Heart left ventricle (tissue), 16 donors: Measurements from ENCODE around the gene ZNF423. TPM values are rescaled to one million over a fixed set of nuclear protein-coding genes. Genes with fewer than 3 reads are reported as not detected.

ENCODE experiments used
- ATAC-seq, 4 donors: fragments of 200-7000 bp; cut with Tn5 transposase; one replicate each; pipeline ENCODE4 v1.9.1; 2020 to 2022; ENCODE audit warnings: moderate library complexity in 4 of 4, mild to moderate bottlenecking in 3 of 4, moderate number of reproducible peaks in 1 of 4
- DNase-seq, 5 donors: peaks; one replicate each; pipeline ENCODE4 v3.0.0-alpha.2; 2020
- H3K27ac ChIP-seq, 12 donors: fragments of 200-600 bp; sonication (generic) in 4 of 12; one replicate each; pipeline versions ENCODE4 v1.5.0 to v1.8.0; 2016 to 2022; ENCODE audit warnings: mild to moderate bottlenecking in 2 of 12
- H3K27me3 ChIP-seq, 9 donors: fragments of 200-600 bp; sonication (generic) in 2 of 9; one replicate each; pipeline versions ENCODE4 v1.5.1 to v1.8.0; 2016 to 2022; ENCODE audit warnings: mild to moderate bottlenecking in 3 of 9
- H3K36me3 ChIP-seq, 9 donors: fragments of 200-600 bp; sonication (generic) in 2 of 9; one replicate each; pipeline versions ENCODE4 v1.5.0 to v1.8.0; 2018 to 2022; ENCODE audit warnings: mild to moderate bottlenecking in 2 of 9
- H3K4me1 ChIP-seq, 12 donors: fragments of 200-600 bp; sonication (generic) in 4 of 12; one replicate each; pipeline versions ENCODE4 v1.5.0 to v1.8.0; 2016 to 2022; ENCODE audit warnings: mild to moderate bottlenecking in 3 of 12
- H3K4me3 ChIP-seq, 12 donors: fragments of 200-600 bp; sonication (generic) in 4 of 12; one replicate each; pipeline versions ENCODE4 v1.5.0 to v1.8.0; 2017 to 2022; ENCODE audit warnings: mild to moderate bottlenecking in 9 of 12, moderate library complexity in 4 of 12
- H3K9me3 ChIP-seq, 12 donors: fragments of 200-600 bp; sonication (generic) in 4 of 12; one replicate each; pipeline versions ENCODE4 v1.5.0 to v1.8.0; 2016 to 2022; ENCODE audit warnings: mild to moderate bottlenecking in 1 of 12
- CTCF ChIP-seq, 12 donors: fragments of 200-600 bp; sonication (generic) in 4 of 12; IDR thresholded peaks; one replicate each; pipeline versions ENCODE4 v1.5.0 to v1.8.0; 2018 to 2022; ENCODE audit warnings: antibody characterized with exemption in 12 of 12, mild to moderate bottlenecking in 5 of 12
- POLR2A ChIP-seq, 2 donors: fragments of 450-650 bp; IDR thresholded peaks; one replicate each; pipeline ENCODE4 v1.6.1; 2017; ENCODE audit warnings: antibody characterized with exemption in 2 of 2, mild to moderate bottlenecking in 2 of 2, moderate library complexity in 2 of 2
- WGBS, 4 donors: extraction: QIAGEN DNeasy Blood & Tissue Kit in 2 of 4; methylation state at CpG; one replicate each; pipeline versions ENCODE4 v1.1.5 to v1.1.7; 2013 to 2018; 5-methylcytosine and 5-hydroxymethylcytosine counted together
- intact Hi-C, 10 donors: fragments of 100-400 bp; cut with DNase I; formaldehyde crosslinking; loops; one replicate each; pipeline versions ENCODE4 v1.11.1 to v1.14.2; 2022
- polyA plus RNA-seq, 2 donors: library from polyadenylated mRNA; stranded (reverse); fragments of 200-250 nt; gene quantifications; one replicate each; pipeline ENCODE4 v1.2.3, GENCODE V29; 2013
- total RNA-seq, 9 donors: library from RNA; depleted of rRNA in 2 of 9; stranded (reverse); fragments of >200 nt in 2 of 9; fragmentation: NEBNext Ultra II Directional in 3 of 9; extraction: Animal tissue kit (Norgen Biotek cat#: 25700) in 3 of 9; gene quantifications; one replicate each; pipeline versions ENCODE4 v1.1.0 to v1.2.4, GENCODE V29; 2016 to 2023
- donor health status: ischemic (EF 13 %, LVEDD 7.1; RV severe dilation, severe dysfunction).
- donor health status: healthy with polysubstance abuse.
- donor health status: DM: no; HTN: yes; CAD: no.
- donor health status: DM: no; HTN: no; CAD: no.
- donor health status: ischemic (EF 25% LVEDD 6.9; RV normal size, moderate dysfunction).
- donor health status: ischemic (EF 25% LVEDD 5.7; RV mildly dilated, moderate dysfunction).
- donor health status: healthy.
- donor health status: DM: yes; HTN: yes; CAD: no.
- donor health status: ischemic (EF 35%, LVEDD 5.7; RV mildly dilated, moderate dysfunction).
- donor health status: nonischemic (EF 11% LVEDD 7.7; RV severe dilation, severe dysfunction).
- donor health status: DM: yes; HTN: yes; CAD: no.
- donor health status: PGD.
- donor health status: ischemic (EF 29% LVEDD 5.4; RV normal size, mild dysfunction).
- donor health status: nonischemic (EF 23%, LVEDD 6.1; RV moderate dilation, normal function).

ZNF423 gene
- total and polyA plus RNA-seq, 11 donors = 1.8 to 10.4 (median 5.7) TPM

GRCh38 chr16:49776734-49777133 lies 79.2 kb downstream of the ZNF423 start:
- Histone ChIP-seq H3K27me3 (no peaks in the 10 kb centered on the region), H3K9me3 (no peaks in the 10 kb centered on the region), H3K4me3 (peak overlapping the region in 2 of 12 donors; percentile 3 to 28), H3K36me3 (no peaks in the 10 kb centered on the region), H3K4me1 (peaks cover 3 to 63% (median 32%) of the 10 kb centered on the region in 12 donors), H3K27ac (peak overlapping the region in 8 of 12 donors; percentile 28 to 73 (median 64))
- intact Hi-C loops = loop anchor here in 4 of 10 donors (2.0 to 5.0 kb wide), 5 partner anchors 22 to 80 kb away; partner anchors contain the start of gene ZNF423 (in 1 of the 4)
- no peak for TF ChIP-seq CTCF (IDR thresholded peaks at IDR 0.05)
- no peak for TF ChIP-seq POLR2A (IDR thresholded peaks at IDR 0.05)
- DNase-seq (no peak), ATAC-seq (no peak)
- 82 to 89% (median 84%) methylated on average over 4 of the region's 4 CpGs for WGBS, 4 donors

GRCh38 chr16:49776085-49776595 lies 79.8 kb downstream of the ZNF423 start:
- Histone ChIP-seq H3K36me3 (no peaks in the 10 kb centered on the region), H3K4me1 (peaks cover 3 to 63% (median 32%) of the 10 kb centered on the region in 12 donors), H3K27me3 (no peaks in the 10 kb centered on the region), H3K9me3 (no peaks in the 10 kb centered on the region), H3K27ac (peak overlapping the region; percentile 28 to 73 (median 63)), H3K4me3 (peak overlapping the region in 4 of 12 donors; percentile 3 to 28 (median 12))
- TF ChIP-seq CTCF (IDR thresholded peaks at IDR 0.05) = no peak
- no peak for TF ChIP-seq POLR2A (IDR thresholded peaks at IDR 0.05)
- DNase-seq (peak; percentile 59 to 82 (median 65)), ATAC-seq (peak; percentile 64 to 84 (median 70))
- 45 to 70% (median 52%) methylated on average over 7 to 16 of the region's 16 CpGs for WGBS, 4 donors
- intact Hi-C loops = loop anchor here in 4 of 10 donors (2.0 to 5.0 kb wide), 5 partner anchors 21 to 81 kb away; partner anchors contain the start of gene ZNF423 (in 1 of the 4)

- H3K4me1 ChIP-seq = peaks cover 3 to 63% (median 32%) of the 10 kb centered on the region in 12 donors
- TF ChIP-seq CTCF (IDR thresholded peaks at IDR 0.05) (no peak), POLR2A (IDR thresholded peaks at IDR 0.05) (no peak)
- no peak for ATAC-seq
These were observed 80.3 kb downstream of the ZNF423 start for GRCh38 chr16:49775581-49775980.

GRCh38 chr16:49775018-49775417 lies 80.9 kb downstream of the ZNF423 start:
- Histone ChIP-seq H3K4me3 (no peak overlapping the region), H3K27me3 (no peaks in the 10 kb centered on the region), H3K4me1 (peaks cover 3 to 57% (median 32%) of the 10 kb centered on the region in 12 donors), H3K9me3 (no peaks in the 10 kb centered on the region), H3K27ac (peak overlapping the region in 4 of 12 donors; percentile 28 to 70 (median 54)), H3K36me3 (no peaks in the 10 kb centered on the region)
- intact Hi-C loops = loop anchor here in 1 of 10 donors (5.0 kb wide), 1 partner anchor 67 kb away; no protein-coding TSS in a partner anchor
- WGBS, 4 donors = 78 to 87% (median 87%) methylated on average over 4 of the region's 4 CpGs
- DNase-seq (no peak), ATAC-seq (no peak)
- TF ChIP-seq CTCF (IDR thresholded peaks at IDR 0.05) = no peak
- no peak for TF ChIP-seq POLR2A (IDR thresholded peaks at IDR 0.05)

More at GRCh38 chr16:49775581-49775980, 80.3 kb downstream of the ZNF423 start:
- peak overlapping the region in 11 of 12 donors; percentile 28 to 73 (median 64) for H3K27ac ChIP-seq
- intact Hi-C loops = loop anchor here in 1 of 10 donors (5.0 kb wide), 1 partner anchor 67 kb away; no protein-coding TSS in a partner anchor
- H3K27me3 ChIP-seq = no peaks in the 10 kb centered on the region
- no peak for DNase-seq
- H3K4me3 ChIP-seq = no peak overlapping the region
- H3K36me3 ChIP-seq = no peaks in the 10 kb centered on the region
- no peaks in the 10 kb centered on the region for H3K9me3 ChIP-seq
- 77 to 83% (median 81%) methylated on average over 4 of the region's 4 CpGs for WGBS, 4 donors
